A549 (cell line): Measurements from ENCODE around the gene NDUFA11.

Experiments
- EP300 ChIP-seq, 2 experiments: fragments of >200 bp; sonication (Bioruptor Twin); formaldehyde crosslinking; IDR thresholded peaks; 2 replicates in 1 of 2; 3 replicates in 1 of 2; pipeline ENCODE4 v1.6.1; 2016 to 2017
- TF ChIP-seq, protein P1 (sequence below): fragments of >200 bp; sonication (Bioruptor Twin); formaldehyde crosslinking; IDR thresholded peaks from 3 replicates; pipeline ENCODE4 v1.5.1; 2016

DNA sequence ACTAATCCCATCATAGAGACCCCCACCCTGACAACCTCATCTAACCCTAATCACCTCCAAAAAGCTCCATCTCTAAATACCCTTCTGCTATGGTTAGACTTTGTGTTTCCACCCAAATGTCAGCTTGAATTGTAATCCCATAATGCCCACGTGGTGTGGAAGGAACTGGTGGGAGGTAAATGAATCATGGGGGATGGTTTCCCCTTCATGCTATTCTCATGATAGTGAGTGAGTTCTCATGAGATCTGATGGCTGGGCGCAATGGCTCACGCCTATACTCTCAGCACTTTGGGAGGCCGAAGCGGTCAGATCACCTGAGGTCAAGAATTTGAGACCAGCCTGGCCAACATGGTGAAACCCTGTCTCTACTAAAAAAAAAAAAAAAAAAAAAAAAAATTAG, 3.7 kb upstream of the NDUFA11 start:
- TF ChIP-seq, protein P1, sequence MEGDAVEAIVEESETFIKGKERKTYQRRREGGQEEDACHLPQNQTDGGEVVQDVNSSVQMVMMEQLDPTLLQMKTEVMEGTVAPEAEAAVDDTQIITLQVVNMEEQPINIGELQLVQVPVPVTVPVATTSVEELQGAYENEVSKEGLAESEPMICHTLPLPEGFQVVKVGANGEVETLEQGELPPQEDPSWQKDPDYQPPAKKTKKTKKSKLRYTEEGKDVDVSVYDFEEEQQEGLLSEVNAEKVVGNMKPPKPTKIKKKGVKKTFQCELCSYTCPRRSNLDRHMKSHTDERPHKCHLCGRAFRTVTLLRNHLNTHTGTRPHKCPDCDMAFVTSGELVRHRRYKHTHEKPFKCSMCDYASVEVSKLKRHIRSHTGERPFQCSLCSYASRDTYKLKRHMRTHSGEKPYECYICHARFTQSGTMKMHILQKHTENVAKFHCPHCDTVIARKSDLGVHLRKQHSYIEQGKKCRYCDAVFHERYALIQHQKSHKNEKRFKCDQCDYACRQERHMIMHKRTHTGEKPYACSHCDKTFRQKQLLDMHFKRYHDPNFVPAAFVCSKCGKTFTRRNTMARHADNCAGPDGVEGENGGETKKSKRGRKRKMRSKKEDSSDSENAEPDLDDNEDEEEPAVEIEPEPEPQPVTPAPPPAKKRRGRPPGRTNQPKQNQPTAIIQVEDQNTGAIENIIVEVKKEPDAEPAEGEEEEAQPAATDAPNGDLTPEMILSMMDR, result no peak
- no peak for TF ChIP-seq EP300 (IDR thresholded peaks at IDR 0.05)
